GM23248 (cell line): ENCODE measurements around the gene NBR1. TPM values are rescaled to one million over a fixed set of nuclear protein-coding genes. Genes with fewer than 3 reads are reported as not detected.
A peak's percentile ranks its signal among the peaks of the same experiment; 100 is the strongest.
"Not testable (repeated sequence)": the region's sequence is repeated elsewhere in the genome, so short reads cannot be mapped to it uniquely, and the experiment has no call there.

ENCODE experiments used
- DNase-seq: peaks from one replicate; pipeline ENCODE4 v3.0.0-alpha.2; 2015
- H2AFZ ChIP-seq: fragments of 200-600 bp; sonication (generic); 2 replicates; pipeline ENCODE4 v1.6.1; 2016; ENCODE audit warnings: antibody characterized with exemption
- H3F3A ChIP-seq: fragments of 200-600 bp; sonication (generic); 2 replicates; pipeline ENCODE4 v1.6.1; 2016; ENCODE audit warnings: mild to moderate bottlenecking, antibody characterized with exemption, mixed run types; ENCODE audit not compliant: insufficient read depth
- H3K27ac ChIP-seq: fragments of 200-600 bp; sonication (generic); 2 replicates; pipeline ENCODE4 v1.5.1; 2016; ENCODE audit warnings: mild to moderate bottlenecking
- H3K27me3 ChIP-seq: fragments of 200-600 bp; sonication (generic); replicated peaks from 2 replicates; pipeline ENCODE4 v1.6.1; 2016; ENCODE audit warnings: mild to moderate bottlenecking; ENCODE audit not compliant: insufficient read depth
- H3K36me3 ChIP-seq: fragments of 200-600 bp; sonication (generic); 2 replicates; pipeline ENCODE4 v1.6.1; 2016; ENCODE audit warnings: low read depth, mild to moderate bottlenecking
- H3K4me1 ChIP-seq: fragments of 200-600 bp; sonication (generic); 2 replicates; pipeline ENCODE4 v1.6.1; 2016; ENCODE audit warnings: mild to moderate bottlenecking; ENCODE audit not compliant: insufficient read depth
- H3K4me2 ChIP-seq: fragments of 200-600 bp; sonication (generic); one replicate; pipeline ENCODE4 v1.6.1; 2016; ENCODE audit warnings: mild to moderate bottlenecking; ENCODE audit not compliant: unreplicated experiment
- H3K4me3 ChIP-seq: fragments of 200-600 bp; sonication (generic); 2 replicates; pipeline ENCODE4 v1.5.1; 2016; ENCODE audit warnings: mild to moderate bottlenecking
- H3K79me2 ChIP-seq: fragments of 200-600 bp; sonication (generic); 2 replicates; pipeline ENCODE4 v1.6.1; 2016; ENCODE audit warnings: mild to moderate bottlenecking; ENCODE audit not compliant: insufficient read depth
- H3K9ac ChIP-seq: fragments of 200-600 bp; sonication (generic); 2 replicates; pipeline ENCODE4 v1.6.1; 2016; ENCODE audit warnings: mild to moderate bottlenecking
- H3K9me2 ChIP-seq: fragments of 200-600 bp; sonication (generic); 2 replicates; pipeline ENCODE4 v1.6.1; 2016; ENCODE audit warnings: mixed run types, mild to moderate bottlenecking, moderate library complexity; ENCODE audit not compliant: insufficient read depth
- H3K9me3 ChIP-seq: fragments of 200-600 bp; sonication (generic); one replicate; pipeline ENCODE4 v1.6.1; 2017; ENCODE audit warnings: low read depth
- H4K20me1 ChIP-seq: fragments of 200-600 bp; sonication (generic); 2 replicates; pipeline ENCODE4 v1.6.0; 2016; ENCODE audit not compliant: insufficient read depth
- EZH2 ChIP-seq: fragments of 200-600 bp; sonication (generic); IDR thresholded peaks from 2 replicates; pipeline ENCODE4 v1.6.1; 2018; ENCODE audit warnings: antibody characterized with exemption, mild to moderate bottlenecking; ENCODE audit not compliant: insufficient read depth, poor library complexity, severe bottlenecking
- EZH2phosphoT487 ChIP-seq: fragments of 200-600 bp; sonication (generic); IDR thresholded peaks from 2 replicates; pipeline ENCODE4 v1.6.1; 2018; ENCODE audit warnings: antibody characterized with exemption, moderate library complexity, mild to moderate bottlenecking, low read depth; ENCODE audit not compliant: insufficient read depth
- WGBS, 2 experiments: methylation state at CpG; one replicate each; pipeline ENCODE4 v1.1.6; 2015 to 2017; ENCODE audit warnings: low lambda C conversion rate in 2 of 2, low coverage in 1 of 2; ENCODE audit errors: missing lambda C conversion rate in 2 of 2; 5-methylcytosine and 5-hydroxymethylcytosine counted together
- in situ Hi-C: fragments of 300-500 bp; cut with MboI; formaldehyde crosslinking; loops from 2 replicates; pipeline ENCODE4 v1.15.0; 2020
- polyA plus RNA-seq: library from polyadenylated mRNA; unstranded; fragments of >200 nt; fragmentation: Nextera tagmentation; extraction: Ambion mirVana; gene quantifications from 2 replicates; pipeline ENCODE4 v1.2.1, GENCODE V29; 2016
- total RNA-seq: library from RNA; depleted of rRNA; stranded (reverse); fragments of >200 nt; shearing (Covaris generic); gene quantifications from 2 replicates; pipeline ENCODE4 v1.2.3, GENCODE V29; 2014

Gene NBR1
- total and polyA plus RNA-seq, 2 experiments from 2014 or later, result 71.6 to 109 TPM

- Histone ChIP-seq H3K9me2 (no peaks in the 10 kb centered on the region), H3K4me3 (no peak overlapping the region), H3K4me1 (no peaks in the 10 kb centered on the region), H3K9me3 (no peaks in the 10 kb centered on the region), H3K36me3 (peaks cover 86% of the 10 kb centered on the region), H3F3A (peaks cover 12% of the 10 kb centered on the region; the same call in 1 of the 2 replicates), H3K9ac (no peak overlapping the region), H3K79me2 (peaks cover 21% of the 10 kb centered on the region; the same call in 1 of the 2 replicates), H2AFZ (no peak overlapping the region), H3K27ac (no peak overlapping the region), H4K20me1 (no peaks in the 10 kb centered on the region), H3K27me3 (no peaks in the 10 kb centered on the region), H3K4me2 (no peak overlapping the region)
- no peak for DNase-seq
- no peak for TF ChIP-seq EZH2phosphoT487
- no peak for TF ChIP-seq EZH2
- in situ Hi-C loops, result no loop called here
- WGBS, 2 experiments, result 94 to 98% methylated on average over 5 of the region's 5 CpGs
Observed at GRCh38 chr17:43193251-43193650, 22.2 kb downstream of the NBR1 start.

DNA sequence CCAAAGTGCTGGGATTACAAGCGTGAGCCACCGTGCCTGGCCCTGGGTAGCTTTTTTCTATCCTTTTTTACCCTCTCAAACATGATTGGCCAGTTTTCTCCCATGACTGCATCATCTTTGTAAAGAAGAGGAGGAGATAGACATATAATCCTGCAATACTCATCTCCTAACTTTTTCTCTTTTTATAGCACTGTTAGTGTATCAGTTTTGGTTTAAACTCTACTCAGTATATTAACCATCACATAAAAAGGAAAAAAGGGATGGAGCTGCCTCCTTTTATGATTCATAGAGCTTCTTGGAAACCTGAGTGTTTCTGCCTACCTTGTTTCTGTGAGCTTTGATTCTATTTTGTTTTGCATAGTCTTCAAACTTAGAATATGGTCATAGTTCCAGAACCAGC is 28.6 kb downstream of the NBR1 start:
- no peak overlapping the region for H3K4me2 ChIP-seq
- no peak for DNase-seq
- peaks cover 17% of the 10 kb centered on the region; the same call in 1 of the 2 replicates for H3F3A ChIP-seq
- no peaks in the 10 kb centered on the region for H4K20me1 ChIP-seq
- H3K9me3 ChIP-seq, result no peaks in the 10 kb centered on the region
- no peak overlapping the region for H3K9ac ChIP-seq
- no peaks in the 10 kb centered on the region for H3K27me3 ChIP-seq
- WGBS, 2 experiments, result 81 to 86% methylated on average over 2 of the region's 2 CpGs
- H3K9me2 ChIP-seq, result no peaks in the 10 kb centered on the region
- H3K36me3 ChIP-seq, result peaks cover 83% of the 10 kb centered on the region
- H3K4me3 ChIP-seq, result no peak overlapping the region
- TF ChIP-seq EZH2phosphoT487 (no peak), EZH2 (no peak)
- no peaks in the 10 kb centered on the region for H3K4me1 ChIP-seq
- H2AFZ ChIP-seq, result no peak overlapping the region
- H3K27ac ChIP-seq, result no peak overlapping the region
- H3K79me2 ChIP-seq, result no peaks in the 10 kb centered on the region
- in situ Hi-C loops, result no loop called here

- no peaks in the 10 kb centered on the region for H3K27me3 ChIP-seq
- no peaks in the 10 kb centered on the region for H4K20me1 ChIP-seq
- DNase-seq, result no peak
- peaks cover 83% of the 10 kb centered on the region for H3K36me3 ChIP-seq
- no peak overlapping the region for H3K27ac ChIP-seq
- H3K4me2 ChIP-seq, result no peak overlapping the region
- no peak overlapping the region for H2AFZ ChIP-seq
- H3K9me3 ChIP-seq, result no peaks in the 10 kb centered on the region
- H3K79me2 ChIP-seq, result no peaks in the 10 kb centered on the region
- peaks cover 17% of the 10 kb centered on the region; the same call in 1 of the 2 replicates for H3F3A ChIP-seq
- H3K4me3 ChIP-seq, result no peak overlapping the region
- H3K9ac ChIP-seq, result no peak overlapping the region
- no peaks in the 10 kb centered on the region for H3K4me1 ChIP-seq
- 94 to 99% methylated on average over 4 of the region's 4 CpGs for WGBS, 2 experiments
- no peak for TF ChIP-seq EZH2phosphoT487
- TF ChIP-seq EZH2, result no peak
- no peaks in the 10 kb centered on the region for H3K9me2 ChIP-seq
- in situ Hi-C loops, result no loop called here
Observed at GRCh38 chr17:43200127-43200526, 29.1 kb downstream of the NBR1 start.

DNA sequence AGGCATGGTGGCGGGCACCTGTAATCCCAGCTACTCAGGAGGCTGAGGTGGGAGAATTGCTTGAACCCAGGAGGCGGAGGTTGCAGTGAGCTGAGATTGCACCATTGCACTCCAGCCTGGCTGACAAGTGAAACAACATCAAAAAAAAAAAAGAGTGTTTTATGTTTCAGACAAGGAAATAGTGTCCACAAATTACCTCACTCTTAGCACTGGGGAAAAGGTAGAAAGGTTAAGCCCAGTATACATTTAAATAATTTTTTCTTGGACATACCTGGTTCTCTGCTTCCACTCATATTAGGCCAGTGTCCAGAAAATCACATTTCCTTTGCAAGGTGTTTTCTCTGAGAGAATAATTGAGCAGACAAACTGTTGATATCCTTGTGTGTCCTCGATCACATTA is 32.0 kb downstream of the NBR1 start:
- H3K27ac ChIP-seq, H3K9me2 ChIP-seq, H3K9me3 ChIP-seq, H3K9ac ChIP-seq, DNase-seq, H3K27me3 ChIP-seq, H3K4me1 ChIP-seq, H3K79me2 ChIP-seq, H3K4me3 ChIP-seq, H4K20me1 ChIP-seq, H3K4me2 ChIP-seq, in situ Hi-C loops, H2AFZ ChIP-seq: not testable (repeated sequence)
- H3K36me3 ChIP-seq, result peaks cover 74% of the 10 kb centered on the region
- 99% methylated on average over 3 of the region's 3 CpGs for WGBS, 2 experiments
- peaks cover 19% of the 10 kb centered on the region for H3F3A ChIP-seq

DNA sequence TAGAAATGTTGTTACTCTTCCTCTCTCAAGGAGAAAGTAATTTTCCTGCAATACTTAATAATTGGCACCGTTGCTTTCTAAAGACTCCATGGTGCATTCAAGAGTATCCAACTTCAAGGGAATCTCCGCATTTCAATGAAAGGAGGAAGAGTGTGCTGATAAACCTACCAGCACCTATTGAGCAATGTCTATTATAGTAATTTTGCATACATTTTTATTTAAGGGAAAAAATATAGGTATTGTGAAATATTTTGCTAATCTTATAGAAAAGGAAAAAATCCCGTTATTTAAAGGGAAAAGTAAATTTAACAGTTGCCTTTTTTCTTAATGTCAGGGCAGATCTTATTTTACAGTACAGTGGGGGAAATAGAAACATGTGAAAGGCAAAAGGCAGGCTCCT is 39.6 kb downstream of the NBR1 start:
- H3K79me2 ChIP-seq, result peaks cover 11% of the 10 kb centered on the region; the same call in 1 of the 2 replicates
- TF ChIP-seq EZH2, result no peak
- no peak for TF ChIP-seq EZH2phosphoT487
- in situ Hi-C loops, result loop anchor here (10.0 kb wide), 1 partner anchor 104 kb away; no protein-coding TSS in a partner anchor
- H3K4me3 ChIP-seq, result peak overlapping the region; percentile 75; the same call in 1 of the 2 replicates
- no peaks in the 10 kb centered on the region for H3K9me2 ChIP-seq
- H2AFZ ChIP-seq, result peak overlapping the region; percentile 70
- WGBS, 2 experiments, result 48 to 49% methylated on average over 3 of the region's 3 CpGs
- peaks cover 24% of the 10 kb centered on the region for H3K36me3 ChIP-seq
- peaks cover 36% of the 10 kb centered on the region for H3F3A ChIP-seq
- no peaks in the 10 kb centered on the region for H3K27me3 ChIP-seq
- no peaks in the 10 kb centered on the region for H3K9me3 ChIP-seq
- no peaks in the 10 kb centered on the region for H4K20me1 ChIP-seq
- no peak for DNase-seq
- H3K27ac ChIP-seq, result peak overlapping the region; percentile 83
- H3K4me2 ChIP-seq, result peak overlapping the region; percentile 77
- H3K9ac ChIP-seq, result peak overlapping the region; percentile 85
- peaks cover 27% of the 10 kb centered on the region for H3K4me1 ChIP-seq
